Fibroblast of villous mesenchyme (primary cell): ENCODE measurements around the gene IL17REL. TPM values are rescaled to one million over a fixed set of nuclear protein-coding genes. Genes with fewer than 3 reads are reported as not detected.
A peak's percentile ranks its signal among the peaks of the same experiment; 100 is the strongest.

Experiments
- DNase-seq: peaks from one replicate; pipeline ENCODE4 v3.0.0-alpha.2; 2010; ENCODE audit warnings: low read depth
- H3K4me3 ChIP-seq: 2 replicates; pipeline ENCODE4 v1.5.1; 2011; ENCODE audit warnings: low read depth, mild to moderate bottlenecking, low read length
- CTCF ChIP-seq: IDR thresholded peaks from 2 replicates; pipeline ENCODE4 v1.5.1; 2012; ENCODE audit warnings: low read depth, mild to moderate bottlenecking, low read length; ENCODE audit not compliant: insufficient read depth
- total RNA-seq: library from RNA; depleted of rRNA; stranded (reverse); fragments of >200 nt; gene quantifications from 2 replicates; pipeline ENCODE4 v1.2.3, GENCODE V29; 2012

The IL17REL gene
- total RNA-seq, 1 donor, result not detected

GRCh38 chr22:49967706-49968208 is 44.8 kb downstream of the IL17REL start:
- H3K4me3 ChIP-seq, result no peak overlapping the region
- TF ChIP-seq CTCF, result no peak
- DNase-seq, result peak; percentile 48

GRCh38 chr22:49966774-49967705 is 45.5 kb downstream of the IL17REL start:
- peak; percentile 89 for DNase-seq
- no peak overlapping the region for H3K4me3 ChIP-seq
- no peak for TF ChIP-seq CTCF

DNA sequence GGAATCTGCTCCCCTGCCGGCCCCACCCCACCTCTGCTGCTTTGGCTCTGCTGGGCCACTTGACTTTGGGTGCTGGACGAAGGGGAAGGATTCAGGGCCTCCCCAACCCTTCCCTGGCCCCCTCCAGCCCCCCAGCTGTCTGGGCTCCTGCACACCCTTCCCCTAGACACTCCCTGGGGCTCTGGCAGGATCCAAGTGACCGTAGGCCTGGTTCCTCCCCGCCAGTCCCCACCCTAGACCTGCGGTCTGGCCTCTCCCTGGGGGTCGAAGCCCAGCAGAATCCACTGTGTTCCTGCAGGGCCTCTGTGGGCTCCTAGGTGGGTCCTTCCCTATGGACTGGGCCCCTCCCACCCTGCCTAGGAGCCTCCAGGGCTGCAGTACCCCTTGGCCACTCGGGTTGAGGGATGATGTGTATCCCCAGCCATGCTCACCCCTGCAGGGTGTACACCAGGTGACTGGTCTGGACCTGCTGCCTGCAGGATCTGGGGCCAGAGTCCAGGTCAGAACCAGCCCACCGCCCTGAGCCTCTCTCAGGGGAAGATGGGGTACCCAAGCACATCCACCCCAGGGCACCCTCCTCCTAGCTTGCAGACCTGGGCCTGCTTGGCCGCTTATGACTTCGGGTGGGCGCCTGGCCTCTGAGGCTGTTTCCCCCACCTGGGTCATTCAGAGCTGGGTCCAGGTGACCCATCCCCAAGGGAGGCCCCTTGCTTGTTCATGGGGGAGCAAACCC is 46.4 kb downstream of the IL17REL start:
- no peak overlapping the region for H3K4me3 ChIP-seq
- no peak for DNase-seq
- TF ChIP-seq CTCF, result no peak

DNA sequence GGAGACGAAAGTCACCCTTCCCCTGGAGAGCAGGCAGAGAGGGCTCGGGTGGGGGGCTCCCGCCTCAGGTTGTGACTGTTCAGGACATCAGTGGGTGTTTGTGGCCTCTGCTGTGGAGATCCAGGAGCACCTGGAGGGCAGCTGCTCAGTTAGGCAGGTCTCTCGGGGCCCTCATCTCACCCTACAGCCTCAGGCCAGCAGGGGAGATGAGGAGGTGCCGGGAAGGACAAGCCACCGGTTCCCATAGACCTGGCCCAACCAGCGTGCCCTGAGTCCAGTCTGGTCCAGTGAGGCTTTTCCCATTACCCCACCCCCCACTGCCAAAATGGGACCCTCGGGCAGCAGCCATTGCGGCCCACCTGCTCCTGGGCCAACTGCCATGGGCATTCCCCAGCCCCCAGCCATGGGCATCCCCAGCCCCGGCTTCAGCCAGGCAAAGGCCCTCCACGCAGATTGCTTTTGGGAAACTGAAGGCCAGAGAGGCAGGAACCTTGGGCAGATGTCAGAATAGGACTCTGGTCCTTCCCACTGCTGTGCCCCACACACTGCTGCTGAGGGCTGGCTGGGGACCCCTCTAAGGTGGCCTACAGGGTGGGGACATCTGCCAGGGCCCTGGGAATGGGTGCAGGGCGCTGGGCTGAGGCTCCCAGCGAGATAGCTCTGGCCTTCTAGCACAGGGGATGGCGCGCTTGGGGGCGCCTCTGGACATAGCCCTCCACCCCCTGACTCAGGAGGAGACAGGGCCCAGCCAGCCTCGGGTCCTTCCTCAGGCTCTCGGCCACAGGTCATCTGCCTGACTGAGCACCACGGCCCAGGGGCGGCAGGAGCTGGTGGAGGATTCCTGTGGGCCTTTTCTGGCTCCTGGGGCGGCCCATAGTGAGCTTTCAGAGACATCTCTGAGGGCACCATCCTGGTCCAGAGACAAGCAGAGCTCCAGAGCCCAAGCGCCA is 47.2 kb downstream of the IL17REL start:
- no peak for DNase-seq
- no peak for TF ChIP-seq CTCF
- H3K4me3 ChIP-seq, result no peak overlapping the region

DNA sequence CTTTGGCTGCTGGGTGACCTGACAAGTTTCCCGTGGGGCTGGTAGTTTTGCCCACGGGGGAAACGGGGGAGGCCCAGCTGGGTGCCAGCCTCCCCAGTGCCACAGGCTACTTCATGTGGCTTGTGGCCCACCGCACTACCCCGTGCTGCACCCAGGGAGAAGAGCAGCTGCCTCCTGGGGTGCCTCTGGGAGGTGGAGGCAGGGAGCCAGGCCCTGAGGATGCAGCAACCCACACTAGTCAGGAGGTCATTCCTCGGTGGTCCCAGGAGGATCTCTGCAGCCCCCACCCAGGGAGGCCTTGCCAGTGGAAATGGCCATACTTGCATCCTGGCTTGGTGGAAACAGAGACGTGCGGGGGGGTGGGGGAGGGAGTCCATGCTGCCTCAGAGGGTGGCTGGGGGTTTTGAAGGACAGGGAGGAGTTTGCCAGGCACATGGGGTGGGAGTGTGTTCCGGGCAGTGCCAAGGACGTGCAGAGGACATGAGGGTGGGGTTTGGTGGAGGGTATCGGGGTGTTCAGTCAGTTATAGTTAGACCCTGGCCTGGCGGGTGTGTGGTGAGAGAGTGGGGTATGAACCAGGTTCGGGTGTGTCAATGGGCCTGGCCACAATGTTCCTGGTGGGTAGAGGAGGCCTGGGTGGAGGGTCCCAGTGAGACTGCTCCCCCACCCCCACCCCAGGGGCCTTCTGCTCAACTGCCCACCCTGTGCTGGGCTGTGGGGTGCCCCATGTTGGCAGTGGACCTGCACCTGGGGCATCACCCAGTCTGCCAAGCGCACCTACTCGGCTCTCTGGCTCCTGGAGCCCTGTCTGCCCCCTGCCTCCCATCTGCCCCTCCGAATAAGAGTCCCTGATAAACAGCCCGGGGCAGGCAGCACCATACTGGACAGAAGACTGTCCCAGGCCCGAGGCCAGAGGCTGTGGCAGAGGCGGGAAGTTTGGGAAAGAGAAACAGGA is 48.2 kb downstream of the IL17REL start:
- TF ChIP-seq CTCF, result no peak
- peak overlapping the region; percentile 81 for H3K4me3 ChIP-seq
- DNase-seq, result no peak
